ENCODE results near the gene UNC5B. TPM values are rescaled to one million over a fixed set of nuclear protein-coding genes. Genes with fewer than 3 reads are reported as not detected.

Gene UNC5B
- total RNA-seq, 1 experiment from 2014 or later: 22.0 TPM

- no peak for TF ChIP-seq EZH2 (IDR thresholded peaks at IDR 0.05)
- TF ChIP-seq REST (IDR thresholded peaks at IDR 0.05; ENCODE audit: low read depth): no peak
- no peak for TF ChIP-seq YY1 (IDR thresholded peaks at IDR 0.05; ENCODE audit: extremely low read depth, insufficient replicate concordance, low read depth, low read length)
- no peak for TF ChIP-seq CBX3 (IDR thresholded peaks at IDR 0.05; ENCODE audit: low read depth)
- no peak for TF ChIP-seq EZH2phosphoT487 (IDR thresholded peaks at IDR 0.05; ENCODE audit: borderline replicate concordance)
- no peak for TF ChIP-seq POLR2A (IDR thresholded peaks at IDR 0.05; ENCODE audit: borderline replicate concordance, extremely low read depth, insufficient read depth, insufficient read length)
- no peak for TF ChIP-seq ZFX (IDR thresholded peaks at IDR 0.05)
Measured at GRCh38 chr10:71239946-71240795, 27.8 kb downstream of the UNC5B start (continued).

GRCh38 chr10:71241114-71241829, 28.9 kb downstream of the UNC5B start:
- POLR2A ChIA-PET: no interaction called here
- Histone ChIP-seq H3K4me3 (replicated peaks in 1 of 2; ENCODE audit: low read depth in 1 of 2, low read length in 2 of 2) (no peak overlapping the region), H3K9me2 (ENCODE audit: insufficient read depth) (no peaks in the 10 kb centered on the region), H2AFZ (ENCODE audit: low read depth, low read length, poor library complexity, severe bottlenecking) (no peak overlapping the region), H3K9ac (ENCODE audit: low read length) (no peak overlapping the region), H3K4me2 (ENCODE audit: low read length) (no peak overlapping the region), H3K4me1 (ENCODE audit: control insufficient read depth in 1 of 2, insufficient read depth in 2 of 2, low read length in 2 of 2) (peaks cover 27 to 38% of the 10 kb centered on the region in 2 experiments), H3K79me2 (ENCODE audit: insufficient read depth, low read length) (no peaks in the 10 kb centered on the region), H3K36me3 (ENCODE audit: control insufficient read depth in 1 of 2, insufficient read depth in 2 of 2, low read length in 2 of 2) (no peaks in the 10 kb centered on the region), H4K20me1 (ENCODE audit: insufficient read depth) (no peaks in the 10 kb centered on the region), H3K27ac (ENCODE audit: low read depth, low read length) (no peak overlapping the region), H3K9me3 (ENCODE audit: control insufficient read depth in 1 of 2, insufficient read depth in 1 of 2, low read depth in 1 of 2, low read length in 2 of 2) (no peaks in the 10 kb centered on the region), H3K27me3 (ENCODE audit: insufficient read depth, low read length) (no peaks in the 10 kb centered on the region)
- DNase-seq (ENCODE audit: low read depth, low spot score): no peak
- intact Hi-C loops (cut with micrococcal nuclease): no loop called here
- ATAC-seq: no peak
- RAD21 ChIA-PET (ENCODE audit: low non-redundant PET in 1 of 2, low total read pairs in 2 of 2, uncharacterized antibody in 2 of 2, unreplicated experiment in 2 of 2): no interaction called here
- TF ChIP-seq POLR2A (IDR thresholded peaks at IDR 0.05; ENCODE audit: borderline replicate concordance, extremely low read depth, insufficient read depth, insufficient read length) (no peak), SP1 (IDR thresholded peaks at IDR 0.05; ENCODE audit: low read depth) (no peak), FOSL1 (IDR thresholded peaks at IDR 0.05; ENCODE audit: low read depth) (no peak), ELF1 (IDR thresholded peaks at IDR 0.05; ENCODE audit: borderline replicate concordance, low read depth) (no peak), SIN3A (IDR thresholded peaks at IDR 0.05; ENCODE audit: low read depth) (no peak), MAX (IDR thresholded peaks at IDR 0.05) (no peak), JUND (IDR thresholded peaks at IDR 0.05) (no peak), POLR2AphosphoS5 (IDR thresholded peaks at IDR 0.05; ENCODE audit: low read depth, low read length) (no peak)
- BruUV-seq (replicated peaks): no TSS peak
- CTCF ChIA-PET: no interaction called here

All from HCT116 (cell line).